ENCODE data around the gene ARMH3.

GRCh38 chr10:101803511-101803910 is 252.5 kb downstream of the ARMH3 start:
- TF ChIP-seq CTCF (IDR thresholded peaks at IDR 0.05; ENCODE audit: low read depth, low read length, poor library complexity, severe bottlenecking): no peak
- no peak for TF ChIP-seq EZH2phosphoT487 (IDR thresholded peaks at IDR 0.05; ENCODE audit: borderline replicate concordance, low read length)

Measured in DOHH2 (cell line).